ENCODE results near the gene IL36RN.

The IL36RN gene

DNA sequence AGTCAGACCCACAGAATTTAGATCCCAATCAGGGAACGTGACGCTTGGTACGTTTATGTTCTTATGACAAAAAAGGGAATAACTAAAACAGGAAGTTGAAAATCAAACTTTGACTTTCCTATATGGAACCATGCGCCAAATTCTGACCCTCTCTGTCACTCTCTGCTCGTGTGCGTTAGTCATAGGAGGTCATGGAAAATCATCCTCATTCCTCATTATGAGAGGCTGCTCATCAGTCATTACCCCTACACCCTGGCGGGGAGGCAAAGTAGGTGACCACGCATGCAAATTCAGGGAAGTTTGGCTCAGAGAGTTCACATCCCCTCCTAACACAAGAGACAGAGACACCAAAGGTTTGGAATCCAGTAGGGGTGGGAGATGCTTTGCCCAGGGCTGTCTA is 24.3 kb downstream of the IL36RN start:
- no peak overlapping the region for H3K4me3 ChIP-seq (ENCODE audit: control insufficient read depth, low read depth, low read length)
- no peak for DNase-seq (ENCODE audit: low read depth)
- TF ChIP-seq, protein P1, sequence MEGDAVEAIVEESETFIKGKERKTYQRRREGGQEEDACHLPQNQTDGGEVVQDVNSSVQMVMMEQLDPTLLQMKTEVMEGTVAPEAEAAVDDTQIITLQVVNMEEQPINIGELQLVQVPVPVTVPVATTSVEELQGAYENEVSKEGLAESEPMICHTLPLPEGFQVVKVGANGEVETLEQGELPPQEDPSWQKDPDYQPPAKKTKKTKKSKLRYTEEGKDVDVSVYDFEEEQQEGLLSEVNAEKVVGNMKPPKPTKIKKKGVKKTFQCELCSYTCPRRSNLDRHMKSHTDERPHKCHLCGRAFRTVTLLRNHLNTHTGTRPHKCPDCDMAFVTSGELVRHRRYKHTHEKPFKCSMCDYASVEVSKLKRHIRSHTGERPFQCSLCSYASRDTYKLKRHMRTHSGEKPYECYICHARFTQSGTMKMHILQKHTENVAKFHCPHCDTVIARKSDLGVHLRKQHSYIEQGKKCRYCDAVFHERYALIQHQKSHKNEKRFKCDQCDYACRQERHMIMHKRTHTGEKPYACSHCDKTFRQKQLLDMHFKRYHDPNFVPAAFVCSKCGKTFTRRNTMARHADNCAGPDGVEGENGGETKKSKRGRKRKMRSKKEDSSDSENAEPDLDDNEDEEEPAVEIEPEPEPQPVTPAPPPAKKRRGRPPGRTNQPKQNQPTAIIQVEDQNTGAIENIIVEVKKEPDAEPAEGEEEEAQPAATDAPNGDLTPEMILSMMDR (IDR thresholded peaks at IDR 0.05; ENCODE audit: control insufficient read depth, insufficient read depth, low read depth, low read length, missing control alignments): no peak

DNA sequence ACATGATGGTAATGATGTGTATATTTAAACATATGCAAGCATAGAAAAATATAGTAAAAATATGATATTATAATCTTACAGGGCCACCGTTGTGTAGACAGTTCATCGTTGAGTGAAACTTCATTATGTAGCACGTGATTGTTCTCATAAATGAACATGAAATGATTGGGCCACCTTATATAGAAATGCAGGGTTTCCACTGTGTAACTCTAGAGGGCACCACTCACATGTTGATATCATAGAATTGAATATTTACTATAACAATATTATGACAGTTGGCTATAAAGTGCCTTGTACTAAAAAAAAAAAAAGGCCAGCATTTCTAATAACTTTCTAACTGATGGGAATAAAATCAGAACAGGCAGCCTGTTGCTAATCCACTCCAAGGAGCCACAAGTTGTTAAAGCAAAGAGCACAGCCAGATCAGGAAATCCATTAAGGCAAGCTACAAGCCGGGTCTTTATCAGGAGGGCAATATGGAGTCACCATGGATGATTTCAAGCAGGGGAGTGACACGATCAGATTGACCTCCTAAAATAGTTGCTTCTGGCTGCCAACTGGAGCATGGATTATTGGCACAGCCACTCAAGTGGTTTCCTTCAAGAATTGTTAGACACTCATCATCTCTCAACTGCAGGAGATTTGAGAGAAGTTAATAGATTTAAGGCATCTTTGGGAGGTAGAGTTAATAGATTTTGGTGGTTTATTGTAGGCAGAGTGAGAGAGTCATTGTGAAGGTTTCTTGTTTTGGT is 25.4 kb downstream of the IL36RN start:
- TF ChIP-seq, protein P1 (IDR thresholded peaks at IDR 0.05; ENCODE audit: control insufficient read depth, insufficient read depth, low read depth, low read length, missing control alignments): peak; percentile 44
- no peak overlapping the region for H3K4me3 ChIP-seq (ENCODE audit: control insufficient read depth, low read depth, low read length)
- no peak for DNase-seq (ENCODE audit: low read depth)

DNA sequence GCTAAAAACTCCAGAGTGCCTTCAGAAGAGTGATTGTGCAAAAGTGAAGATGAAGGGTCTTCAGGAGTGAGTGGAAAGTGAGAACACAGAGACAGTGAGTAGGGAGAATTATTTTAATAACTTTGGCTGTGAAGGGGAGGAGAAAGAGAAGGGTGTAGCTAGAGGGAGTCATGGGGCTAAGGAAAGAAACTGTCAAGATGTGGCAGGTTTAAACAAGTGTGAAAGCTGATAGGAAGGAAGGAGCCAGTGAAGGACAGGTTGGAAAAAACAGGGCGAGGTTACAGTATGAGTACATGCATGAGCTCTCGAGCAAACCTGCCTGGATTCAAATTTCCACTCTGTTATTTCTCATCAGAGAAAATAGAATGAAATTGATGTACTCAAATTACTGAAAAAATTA is 26.5 kb downstream of the IL36RN start:
- DNase-seq (ENCODE audit: low read depth): no peak
- H3K4me3 ChIP-seq (ENCODE audit: control insufficient read depth, low read depth, low read length): no peak overlapping the region
- TF ChIP-seq, protein P1 (IDR thresholded peaks at IDR 0.05; ENCODE audit: control insufficient read depth, insufficient read depth, low read depth, low read length, missing control alignments): no peak

DNA sequence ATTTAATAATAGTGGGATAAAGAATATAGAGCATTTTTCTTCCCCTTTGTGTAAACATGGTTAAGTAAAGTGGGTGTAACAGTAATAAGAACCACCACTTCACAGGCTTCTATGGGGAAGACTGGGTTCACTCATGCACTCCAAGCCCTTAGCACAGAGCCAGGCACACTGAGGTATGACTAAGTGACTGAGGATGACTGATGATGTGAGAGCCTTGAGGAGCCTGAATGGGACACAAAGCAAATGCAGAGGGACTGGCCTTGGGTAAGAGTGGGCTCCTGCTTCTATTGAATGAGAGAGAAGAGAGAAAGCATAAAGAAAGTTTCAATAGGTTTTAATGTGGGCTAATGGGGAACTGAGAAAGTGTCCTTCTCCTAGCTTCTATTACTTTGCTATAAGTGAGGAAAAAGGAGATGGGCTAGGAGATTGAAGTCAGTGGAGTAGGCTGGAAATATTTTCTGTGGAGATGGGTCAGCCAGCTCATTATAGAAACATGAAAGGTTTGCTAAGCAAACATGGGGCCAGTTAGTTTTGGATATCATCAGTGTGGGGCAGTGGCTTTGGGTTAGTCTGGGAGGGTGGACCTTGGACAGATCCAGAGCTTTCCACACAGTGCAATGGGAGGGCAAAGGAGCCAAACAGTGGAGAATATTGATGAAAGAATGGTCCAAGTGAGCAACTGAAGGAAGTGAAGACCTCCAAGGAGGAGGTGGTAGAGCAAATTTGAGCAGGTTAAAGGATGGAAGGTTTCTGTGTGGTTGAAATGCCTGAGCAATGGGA is 29.4 kb downstream of the IL36RN start:
- TF ChIP-seq, protein P1 (IDR thresholded peaks at IDR 0.05; ENCODE audit: control insufficient read depth, insufficient read depth, low read depth, low read length, missing control alignments): no peak
- no peak for DNase-seq (ENCODE audit: low read depth)

DNA sequence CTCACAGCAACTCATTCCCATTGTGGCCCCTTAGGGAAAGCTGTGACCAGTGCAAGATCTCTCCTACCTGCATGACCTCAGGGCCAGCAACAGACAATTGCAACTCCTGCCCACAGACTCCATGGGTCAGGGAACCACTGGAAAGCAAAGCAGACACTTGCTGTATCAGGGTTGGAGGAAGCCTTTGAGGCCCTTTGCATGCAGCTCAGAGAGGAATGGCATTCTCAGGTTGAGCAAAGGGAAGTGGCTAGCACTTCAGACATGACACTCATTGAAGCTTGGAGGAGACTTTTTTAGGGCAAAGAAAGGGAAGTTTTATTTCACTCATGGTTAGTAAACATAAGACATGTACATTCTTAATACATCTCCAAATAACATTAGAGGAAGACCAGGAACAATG is 30.9 kb downstream of the IL36RN start:
- DNase-seq (ENCODE audit: low read depth): no peak
- TF ChIP-seq, protein P1 (IDR thresholded peaks at IDR 0.05; ENCODE audit: control insufficient read depth, insufficient read depth, low read depth, low read length, missing control alignments): no peak

More for the DNA sequence above, 29.4 kb downstream of the IL36RN start:
- no peak overlapping the region for H3K4me3 ChIP-seq (ENCODE audit: control insufficient read depth, low read depth, low read length)

DNA sequence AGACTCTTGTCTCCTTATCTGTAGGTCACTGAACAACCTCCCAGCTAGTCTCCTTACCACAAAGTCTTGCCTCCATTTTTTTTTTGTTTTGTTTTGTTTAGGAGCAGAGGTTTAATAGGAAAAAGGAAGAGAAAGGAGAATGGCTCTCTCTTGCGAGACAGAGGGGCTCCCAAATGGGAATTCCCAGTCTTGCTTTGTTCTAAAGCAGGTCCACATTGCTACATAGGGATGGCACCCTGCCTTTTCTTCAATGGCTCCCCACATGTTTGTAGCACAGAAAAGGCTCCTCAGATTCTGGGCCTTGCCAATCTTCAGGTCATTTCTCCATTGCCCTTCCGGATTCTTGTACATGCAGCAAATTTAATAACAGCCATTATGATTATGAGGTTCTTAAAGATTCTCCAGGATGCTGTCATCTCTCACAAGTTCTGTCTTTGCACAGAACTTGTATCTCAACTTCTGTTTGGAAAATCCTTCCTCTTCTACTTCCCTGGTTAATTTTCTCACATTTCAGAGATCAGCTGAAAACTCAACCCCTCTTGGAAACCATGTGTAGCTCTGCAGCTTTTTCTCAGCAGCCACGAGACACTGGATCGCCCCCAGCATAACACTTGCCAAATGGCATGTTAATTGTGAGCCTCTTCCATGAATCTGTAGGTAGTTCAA is 32.4 kb downstream of the IL36RN start:
- TF ChIP-seq, protein P1 (IDR thresholded peaks at IDR 0.05; ENCODE audit: control insufficient read depth, insufficient read depth, low read depth, low read length, missing control alignments): no peak
- no peak for DNase-seq (ENCODE audit: low read depth)
- no peak overlapping the region for H3K4me3 ChIP-seq (ENCODE audit: control insufficient read depth, low read depth, low read length)

More for the DNA sequence above, 30.9 kb downstream of the IL36RN start:
- no peak overlapping the region for H3K4me3 ChIP-seq (ENCODE audit: control insufficient read depth, low read depth, low read length)
